GM19043 (cell line): ENCODE data around the gene AFAP1.

ENCODE experiments used
- ATAC-seq: cut with Tn5 transposase; IDR thresholded peaks from one replicate; pipeline ENCODE4 v1.9.1; 2021; ENCODE audit warnings: low read depth; ENCODE audit not compliant: unreplicated experiment

The AFAP1 gene

DNA sequence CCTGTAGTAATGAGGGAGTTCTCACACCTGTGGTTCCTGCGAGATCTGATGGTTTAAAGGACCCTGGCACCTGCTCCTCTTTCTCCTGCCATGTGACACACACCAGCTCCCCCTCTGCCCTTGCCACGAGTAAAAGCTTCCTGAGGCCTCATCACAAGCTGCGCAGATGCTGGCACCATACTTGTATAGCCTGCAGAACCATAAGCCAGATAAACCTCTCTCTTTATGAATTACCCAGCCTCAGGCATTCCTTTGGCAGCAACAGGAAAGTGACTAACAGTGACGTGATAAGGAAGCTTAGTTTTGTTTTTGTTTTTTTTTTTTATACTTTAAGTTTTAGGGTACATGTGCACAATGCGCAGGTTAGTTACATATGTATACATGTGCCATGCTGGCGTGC lies 130.9 kb downstream of the AFAP1 start:
- ATAC-seq: no peak

GRCh38 chr4:7808181-7808580 lies 131.5 kb downstream of the AFAP1 start:
- no peak for ATAC-seq

DNA sequence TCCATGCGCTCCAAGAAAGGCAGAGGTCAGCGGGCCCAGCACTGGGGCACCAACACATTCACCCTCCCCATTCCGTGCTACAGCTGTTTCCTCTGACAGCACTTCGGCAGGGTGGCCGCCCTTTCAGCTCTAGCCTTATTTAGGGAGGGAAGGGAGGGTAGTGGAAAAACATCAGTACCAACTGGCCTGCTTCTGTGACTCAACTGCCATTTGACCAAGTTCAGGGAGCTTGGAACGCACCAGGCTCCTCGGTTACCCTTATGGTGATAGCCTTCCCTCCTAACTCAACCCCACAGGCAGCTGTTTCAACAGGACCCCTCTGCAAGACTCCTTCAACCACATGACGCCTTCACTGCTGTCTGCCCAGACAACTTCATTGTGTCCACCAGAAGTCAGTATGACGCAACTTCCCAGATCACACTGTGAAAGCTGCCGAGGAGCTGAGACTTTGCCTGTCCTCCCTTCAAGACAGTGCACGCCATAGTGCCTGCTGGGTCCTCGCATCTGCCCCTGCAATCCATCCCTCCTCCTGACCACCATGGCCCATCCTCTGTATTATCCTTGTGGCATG lies 132.2 kb downstream of the AFAP1 start:
- ATAC-seq: no peak

DNA sequence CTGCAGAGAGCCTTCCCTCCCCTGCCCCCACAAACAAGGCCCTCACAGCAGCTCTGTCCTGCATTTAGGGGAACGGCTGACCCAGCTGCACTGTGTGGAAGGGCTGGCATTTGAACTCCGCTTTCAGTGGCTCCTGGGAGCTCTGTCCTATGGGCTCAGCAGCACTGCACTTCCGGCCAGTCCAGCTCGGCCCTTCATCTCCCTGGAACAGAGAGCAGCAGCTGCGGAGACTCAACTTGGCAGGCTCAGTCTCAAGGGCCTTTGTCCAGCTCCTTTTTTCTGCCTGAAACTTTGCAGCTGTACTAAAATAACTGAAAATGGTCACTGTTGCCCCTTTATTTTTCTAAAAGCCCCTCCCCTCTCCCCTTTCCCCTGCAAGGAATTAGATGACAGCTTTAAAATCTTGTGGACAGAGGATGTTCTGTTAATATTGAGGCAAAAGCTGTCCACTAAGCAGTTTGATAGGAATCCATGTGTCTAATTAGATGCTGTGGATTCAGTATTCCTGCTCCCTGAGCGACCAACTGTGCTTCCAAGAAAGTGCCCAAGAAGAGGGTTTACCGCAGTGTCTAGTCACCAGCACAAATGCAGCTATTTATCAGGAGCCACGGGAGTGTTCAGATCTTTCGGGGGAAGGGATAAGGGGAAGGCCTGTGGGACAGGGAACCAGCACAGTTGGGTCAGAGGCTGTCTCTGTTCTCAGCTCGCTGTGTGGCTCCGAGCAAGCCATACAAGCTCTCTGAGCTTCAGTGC lies 133.1 kb downstream of the AFAP1 start:
- no peak for ATAC-seq

GRCh38 chr4:7805533-7806337 lies 133.9 kb downstream of the AFAP1 start:
- no peak for ATAC-seq

DNA sequence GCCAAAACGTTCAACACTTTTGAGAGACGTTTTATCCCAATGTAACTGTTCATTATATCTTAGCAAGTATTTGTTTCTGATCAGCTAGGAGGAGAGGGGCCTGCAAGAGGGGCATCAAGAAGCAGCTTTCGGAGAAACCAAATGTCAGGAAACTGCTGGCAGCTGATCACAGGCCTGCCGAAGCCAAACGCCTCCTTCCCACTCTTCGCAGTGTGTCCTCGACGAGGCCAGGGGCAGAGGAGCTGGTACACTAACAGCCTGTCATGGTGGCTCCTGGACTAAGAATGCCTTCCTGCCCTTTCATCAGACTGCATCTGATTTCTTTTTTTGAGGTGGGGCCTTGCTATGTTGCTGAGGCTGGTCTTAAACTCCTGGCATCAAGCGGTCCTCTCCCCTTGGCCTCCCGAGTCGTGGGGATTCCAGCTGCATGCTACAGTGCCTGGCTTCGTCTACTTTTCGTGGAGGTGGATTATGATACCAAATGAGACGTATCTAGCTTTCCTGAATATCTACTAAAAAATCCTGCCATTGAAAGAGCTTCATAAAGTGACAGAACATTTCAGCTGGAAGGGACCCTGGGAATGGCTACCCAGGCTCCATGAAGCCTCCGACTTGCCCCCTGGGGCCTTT lies 134.8 kb downstream of the AFAP1 start:
- ATAC-seq: no peak

DNA sequence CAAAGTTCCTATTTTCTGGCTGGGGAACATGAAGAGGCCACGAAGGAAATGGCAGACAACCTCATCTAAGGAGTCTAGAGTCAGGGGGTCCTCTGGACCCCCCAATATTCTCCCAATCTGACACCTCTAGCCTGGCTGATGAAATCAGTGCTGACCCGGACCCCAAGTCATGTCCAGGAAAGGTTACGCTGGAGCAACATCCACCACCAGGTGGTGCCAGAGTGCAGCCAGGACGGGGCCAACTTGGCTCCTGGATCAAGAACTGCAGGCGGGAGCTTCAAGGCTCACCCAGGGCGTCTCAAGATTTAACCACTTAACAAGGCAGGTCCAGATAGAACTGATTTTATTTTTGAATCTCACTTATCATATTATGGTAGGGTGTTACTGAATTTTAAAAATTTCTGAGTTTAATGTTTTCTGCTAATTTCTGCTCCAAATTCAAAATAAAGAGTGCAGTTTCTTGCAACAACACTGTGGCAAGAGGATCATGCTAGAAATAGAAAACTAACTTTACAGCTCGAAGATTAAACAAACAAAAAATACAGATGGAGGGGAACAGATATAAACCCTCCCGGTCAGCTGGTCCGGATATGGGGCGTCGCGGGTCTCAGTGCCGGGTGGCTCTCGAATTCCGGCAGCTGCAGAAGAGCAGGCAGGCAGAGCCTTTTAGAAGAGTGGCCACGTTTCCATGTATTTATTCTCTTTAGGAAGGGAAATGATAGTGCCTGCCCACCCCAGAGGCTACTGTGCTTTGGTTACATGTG lies 135.5 kb downstream of the AFAP1 start:
- ATAC-seq: no peak

DNA sequence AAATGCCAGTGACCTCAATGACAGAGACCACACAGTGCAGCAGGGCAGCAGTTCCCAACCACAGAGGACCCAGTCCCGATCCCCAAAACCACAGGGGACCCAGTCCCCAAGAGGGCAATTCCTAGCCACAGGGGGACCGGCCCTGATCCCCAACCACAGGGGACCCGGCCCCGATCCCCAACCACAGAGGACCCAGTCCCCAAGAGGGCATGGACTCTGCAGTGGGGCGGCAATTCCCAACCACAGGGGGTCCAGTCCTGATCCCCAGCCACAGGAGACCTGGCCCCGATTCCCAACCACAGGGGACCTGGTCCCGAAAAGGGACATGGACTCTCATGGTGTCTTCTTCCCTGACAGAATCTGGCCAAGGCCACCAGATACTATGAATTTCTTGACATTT lies 136.3 kb downstream of the AFAP1 start:
- no peak for ATAC-seq

GRCh38 chr4:7802093-7802726 lies 137.5 kb downstream of the AFAP1 start:
- no peak for ATAC-seq

GRCh38 chr4:7801641-7802040 lies 138.0 kb downstream of the AFAP1 start:
- ATAC-seq: no peak

DNA sequence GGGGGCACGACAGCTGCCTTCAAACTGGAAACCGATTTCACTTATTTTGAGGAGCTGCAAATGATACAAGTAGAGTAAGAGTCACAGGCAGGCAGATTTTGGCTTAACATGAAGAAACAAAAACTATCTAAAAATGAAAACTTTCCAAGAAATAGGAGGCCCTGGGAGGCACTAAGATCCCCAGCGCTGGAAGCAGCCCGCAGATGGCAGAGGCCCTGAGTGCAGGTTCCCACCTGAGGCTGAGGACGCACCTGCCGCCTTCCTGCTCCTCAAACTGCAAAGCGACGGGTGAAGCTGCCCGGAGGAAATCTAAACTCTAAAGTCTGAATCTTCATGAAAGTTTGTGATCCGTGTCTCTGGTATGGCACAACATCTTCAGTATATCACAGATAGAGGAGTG lies 138.7 kb downstream of the AFAP1 start:
- no peak for ATAC-seq

DNA sequence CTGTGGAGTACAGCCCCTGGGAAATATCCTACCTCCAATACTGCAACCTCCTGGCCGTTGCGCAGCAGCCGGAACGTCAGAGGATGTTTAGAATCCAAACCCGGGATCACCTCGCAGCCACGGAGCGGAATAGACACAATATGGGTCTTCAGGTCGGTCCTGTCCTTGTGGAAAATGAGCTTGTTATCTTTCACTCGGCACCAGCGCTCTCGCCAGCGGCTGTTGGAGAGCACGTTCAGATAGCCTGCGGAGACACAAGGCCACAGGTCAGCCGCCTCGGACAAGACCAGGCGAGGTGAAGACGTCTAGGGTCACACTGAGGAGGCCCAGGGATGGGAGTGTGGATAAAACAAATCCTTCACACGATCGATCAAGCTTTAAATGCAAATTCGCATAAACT lies 139.3 kb downstream of the AFAP1 start:
- ATAC-seq: no peak

- ATAC-seq: no peak
Measured at GRCh38 chr4:7799736-7800135, 139.9 kb downstream of the AFAP1 start.

GRCh38 chr4:7799306-7799705 lies 140.4 kb downstream of the AFAP1 start:
- ATAC-seq: no peak

- ATAC-seq: no peak
Measured at GRCh38 chr4:7798178-7798995, 141.3 kb downstream of the AFAP1 start.

- no peak for ATAC-seq
Measured at GRCh38 chr4:7797330-7797729, 142.3 kb downstream of the AFAP1 start.

- no peak for ATAC-seq
Measured at GRCh38 chr4:7795983-7796382, 143.7 kb downstream of the AFAP1 start.

DNA sequence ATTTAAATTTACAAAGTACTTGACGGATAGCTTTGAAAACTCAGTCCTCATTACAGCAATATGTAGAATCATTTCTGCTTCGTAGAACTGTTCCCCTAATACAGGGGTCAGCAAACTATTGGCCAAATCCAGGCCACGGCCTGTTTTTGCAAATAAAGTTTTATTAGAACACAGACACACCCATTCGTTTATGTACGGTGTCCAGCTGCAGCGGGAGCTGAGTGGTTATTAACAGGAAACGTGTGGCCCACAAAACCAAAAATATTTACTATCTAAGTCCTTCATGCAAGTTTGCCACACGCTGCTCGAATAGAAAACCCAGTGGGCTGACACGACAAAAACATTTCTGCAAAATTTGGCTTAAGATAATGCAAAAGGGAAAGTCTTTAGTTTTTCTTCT lies 146.5 kb downstream of the AFAP1 start:
- ATAC-seq: no peak

DNA sequence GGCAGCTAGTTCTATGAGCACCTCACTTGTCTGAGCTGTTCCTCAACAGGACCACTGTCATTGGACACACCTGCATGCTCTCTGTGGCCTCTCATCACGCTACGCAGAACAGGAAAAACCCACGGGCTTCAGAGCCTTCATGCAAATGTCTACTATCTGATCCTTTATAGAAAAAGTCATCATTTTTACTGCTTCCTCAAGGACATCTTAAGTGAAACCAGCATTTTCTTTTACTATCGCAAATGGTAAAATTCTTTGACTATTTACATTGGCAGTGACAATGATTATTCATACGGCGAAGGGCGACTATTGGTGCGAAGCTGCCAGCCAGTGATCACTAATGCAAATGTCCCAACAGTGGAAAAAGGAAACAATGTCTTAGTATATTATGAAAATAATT lies 147.0 kb downstream of the AFAP1 start:
- ATAC-seq: peak; percentile 49
